GM13977 (cell line): Measurements from ENCODE around the gene CYFIP2.

Experiments
- DNase-seq: peaks from one replicate; pipeline ENCODE4 v3.0.0; 2012; ENCODE audit warnings: low spot score
- CTCF ChIP-seq: IDR thresholded peaks from 2 replicates; pipeline ENCODE4 v1.5.1; 2012; ENCODE audit warnings: mild to moderate bottlenecking, control low read depth; ENCODE audit not compliant: insufficient read depth; ENCODE audit errors: extremely low read depth, missing control alignments
- in situ Hi-C: fragments of 300-500 bp; cut with MboI; formaldehyde crosslinking; loops from one replicate; pipeline ENCODE4 v1.12.0; 2022; ENCODE audit warnings: low sequenced_read_pairs, low pct_unique_long_range_greater_than_20kb, mixed read lengths, inconsistent platforms; ENCODE audit not compliant: unreplicated experiment

The CYFIP2 gene

GRCh38 chr5:157285310-157286035 is 19.6 kb downstream of the CYFIP2 start:
- no peak for TF ChIP-seq CTCF
- in situ Hi-C loops, result no loop called here
- DNase-seq, result no peak

- no peak for TF ChIP-seq CTCF
- in situ Hi-C loops, result no loop called here
Measured at GRCh38 chr5:157286761-157287211, 20.9 kb downstream of the CYFIP2 start.

GRCh38 chr5:157288405-157289163 is 22.7 kb downstream of the CYFIP2 start:
- no peak for DNase-seq
- no peak for TF ChIP-seq CTCF
- in situ Hi-C loops, result no loop called here

More at GRCh38 chr5:157286761-157287211, 20.9 kb downstream of the CYFIP2 start:
- no peak for DNase-seq

GRCh38 chr5:157289164-157289819 is 23.4 kb downstream of the CYFIP2 start:
- in situ Hi-C loops, result no loop called here
- TF ChIP-seq CTCF, result no peak
- DNase-seq, result no peak

GRCh38 chr5:157290156-157290980 is 24.4 kb downstream of the CYFIP2 start:
- in situ Hi-C loops, result no loop called here
- no peak for TF ChIP-seq CTCF
- DNase-seq, result no peak
